Measurements from ENCODE around the gene PLA2G4E. TPM values are rescaled to one million over a fixed set of nuclear protein-coding genes. Genes with fewer than 3 reads are reported as not detected.

PLA2G4E gene
- total RNA-seq, 1 donor from 2014 or later, result not detected

DNA sequence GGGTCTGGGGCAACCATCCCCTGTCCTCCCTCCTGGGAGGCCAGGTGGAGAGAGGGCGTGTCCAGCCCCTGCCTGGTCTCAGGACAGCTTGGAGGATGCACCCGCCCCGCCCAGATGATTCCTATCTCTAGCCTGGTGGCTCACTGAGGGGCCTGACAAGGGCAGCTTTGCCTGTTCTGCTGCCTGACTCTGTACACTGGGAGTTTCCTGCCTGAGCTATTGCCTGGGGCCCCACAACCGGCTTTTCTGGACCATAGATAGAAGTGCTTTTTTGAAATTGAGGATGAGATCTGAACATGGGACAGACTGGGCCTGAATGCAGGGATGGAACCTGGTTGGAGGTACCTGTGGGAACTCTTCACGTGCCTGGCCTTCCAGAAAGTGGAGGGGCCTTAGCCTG is 751 bp upstream of the PLA2G4E start:
- no peak for DNase-seq (ENCODE audit: low read depth in 2 of 2)

DNA sequence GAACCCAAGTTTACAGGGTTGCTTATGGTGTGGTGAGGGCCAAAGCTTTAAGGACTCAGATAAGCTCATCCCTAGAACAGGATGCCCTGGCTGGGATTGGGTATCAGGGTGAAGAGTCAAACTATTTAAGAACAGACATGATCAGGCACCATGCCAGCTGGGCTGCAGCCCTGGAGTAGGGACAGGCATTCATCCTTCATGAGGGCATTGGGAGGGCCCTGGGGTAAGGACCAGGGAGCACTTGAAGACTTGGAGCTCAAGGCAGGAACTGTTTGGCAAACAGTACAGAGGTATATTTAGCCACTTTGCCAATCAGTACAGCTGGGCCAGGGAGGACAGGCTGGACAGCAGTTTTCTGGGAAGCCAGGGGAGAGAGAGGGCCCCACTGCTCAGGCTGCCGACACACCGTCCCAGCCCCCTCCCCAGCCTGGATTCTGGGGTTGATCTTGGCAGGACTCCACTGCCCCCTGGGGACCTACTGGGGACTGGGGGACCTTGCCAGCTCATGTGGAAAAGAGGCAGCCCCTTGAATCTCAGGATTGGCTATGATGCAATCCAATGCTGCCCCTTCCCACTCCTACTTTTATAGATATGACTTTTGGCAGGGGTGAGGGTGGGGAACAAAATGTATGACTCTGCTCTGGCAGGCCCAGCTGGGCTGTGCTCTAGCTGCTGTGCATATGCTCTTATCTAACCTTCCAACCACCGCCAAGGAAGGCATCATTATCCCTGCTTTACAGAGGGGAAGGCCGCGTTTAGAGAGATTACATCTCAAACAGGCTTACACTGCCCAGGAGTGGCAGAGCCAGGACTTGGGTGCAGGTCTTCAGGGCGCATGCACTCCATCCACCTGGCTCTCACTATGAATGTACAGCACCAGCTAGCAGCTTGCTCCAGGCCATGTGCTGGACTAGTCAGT is 2.3 kb downstream of the PLA2G4E start:
- DNase-seq (ENCODE audit: low read depth in 2 of 2), result no peak

DNA sequence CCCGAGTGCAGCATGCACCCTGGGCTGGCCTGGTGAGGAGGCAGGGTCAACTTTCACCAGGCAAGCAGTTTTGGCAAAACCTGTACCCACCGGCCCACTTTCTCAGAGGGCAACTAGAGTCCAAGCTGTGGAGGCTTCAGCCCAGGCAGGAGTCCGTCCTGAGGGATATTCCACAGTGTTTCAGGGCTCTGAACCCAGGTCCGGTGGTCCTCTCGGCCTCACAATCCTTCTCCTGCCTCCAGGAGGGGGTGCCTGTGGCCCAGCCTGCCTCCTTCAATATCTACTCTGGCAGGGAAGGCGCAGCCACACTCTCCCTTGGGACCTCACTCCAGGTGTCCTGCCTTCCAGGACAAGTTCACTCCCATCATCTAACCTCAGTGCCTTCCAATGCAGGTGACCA is 3.9 kb downstream of the PLA2G4E start:
- no peak for DNase-seq (ENCODE audit: low read depth in 2 of 2)

DNA sequence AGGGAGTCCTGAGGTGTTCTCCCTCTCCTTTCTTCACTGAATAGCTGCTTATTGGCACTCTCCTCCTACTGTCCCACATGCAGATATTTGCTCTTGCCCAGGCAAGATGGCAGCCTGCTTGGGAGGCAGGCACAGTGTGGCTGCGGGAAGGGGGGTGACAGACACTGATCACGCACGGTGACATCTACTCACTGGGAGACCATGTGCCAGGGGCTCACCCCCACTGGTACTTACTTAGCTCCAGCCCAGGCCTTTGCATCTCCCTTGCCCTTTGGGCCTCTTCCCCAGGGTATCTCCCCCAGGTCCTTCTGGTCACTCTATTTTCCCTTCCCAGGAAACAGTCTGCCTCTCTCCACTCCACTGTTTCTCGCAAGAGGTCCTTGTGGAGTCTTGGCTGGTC is 6.4 kb downstream of the PLA2G4E start:
- DNase-seq (ENCODE audit: low read depth in 2 of 2), result no peak

DNA sequence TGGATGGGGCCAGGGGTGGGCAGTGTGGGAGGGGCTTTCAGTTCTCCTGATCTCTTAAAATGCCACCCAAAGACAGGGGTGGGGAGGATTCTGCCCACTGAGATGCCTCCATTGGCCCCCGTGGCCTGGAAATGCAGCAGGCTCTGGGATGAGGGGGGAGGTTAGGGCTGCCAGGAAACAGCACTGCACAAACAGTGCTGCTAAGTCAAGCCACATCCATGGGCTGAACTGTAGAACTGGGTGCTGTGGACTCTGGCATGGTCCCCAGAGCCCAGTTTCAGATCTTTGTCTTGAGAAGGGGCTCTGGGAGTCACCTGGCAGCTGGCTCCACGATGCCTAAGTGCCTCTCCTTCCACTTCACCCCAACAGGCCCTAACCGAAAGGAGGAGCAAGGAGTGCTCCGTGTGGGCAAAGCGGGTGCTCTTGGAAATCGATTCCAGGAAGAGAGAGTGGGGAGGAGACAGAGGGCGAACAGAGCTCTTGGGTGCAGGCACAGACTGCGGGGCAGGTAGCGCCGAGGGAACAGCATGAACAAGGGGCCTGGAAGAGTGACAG is 7.8 kb downstream of the PLA2G4E start:
- no peak for DNase-seq (ENCODE audit: low read depth in 2 of 2)

DNA sequence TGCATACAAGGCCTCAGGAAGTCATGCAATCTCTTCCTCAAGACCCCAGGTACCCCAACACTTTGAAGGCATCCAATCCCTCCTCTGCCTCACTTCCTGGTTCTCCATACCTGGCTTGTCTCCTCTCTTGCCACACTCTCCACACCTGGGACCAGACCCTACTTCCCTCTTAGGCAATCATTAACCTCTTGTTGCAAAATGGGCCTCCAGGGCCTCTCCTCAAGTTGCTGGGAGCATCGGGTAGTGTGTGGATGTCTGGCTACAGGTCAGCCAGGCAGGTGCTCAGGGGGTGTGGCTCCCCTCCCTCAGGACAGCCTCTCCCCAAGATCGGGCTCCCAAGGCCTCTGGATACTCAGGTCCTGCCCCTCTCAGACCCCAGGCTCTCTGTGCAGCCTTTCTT is 8.6 kb downstream of the PLA2G4E start:
- DNase-seq (ENCODE audit: low read depth in 2 of 2), result no peak

DNA sequence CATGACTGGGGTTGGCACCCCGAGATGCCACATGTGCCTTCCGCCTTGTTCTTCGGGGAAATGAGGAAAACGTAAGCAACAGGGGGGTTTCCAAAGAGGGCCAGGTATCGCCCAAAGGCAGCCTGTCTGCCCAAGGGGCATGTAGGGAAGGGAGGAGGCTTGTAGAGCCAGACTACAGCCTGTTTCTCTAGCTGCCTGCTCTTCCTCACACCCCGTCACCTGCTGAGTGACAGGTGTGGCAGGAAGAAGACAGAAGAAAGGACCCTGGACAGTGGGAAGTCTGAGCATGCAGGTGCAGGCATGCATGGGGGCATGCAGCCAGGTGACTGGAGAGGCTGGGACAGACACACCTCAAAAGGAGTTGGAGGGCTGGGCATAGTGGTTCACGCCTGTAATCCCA is 9.8 kb downstream of the PLA2G4E start:
- no peak for DNase-seq (ENCODE audit: low read depth in 2 of 2)

DNA sequence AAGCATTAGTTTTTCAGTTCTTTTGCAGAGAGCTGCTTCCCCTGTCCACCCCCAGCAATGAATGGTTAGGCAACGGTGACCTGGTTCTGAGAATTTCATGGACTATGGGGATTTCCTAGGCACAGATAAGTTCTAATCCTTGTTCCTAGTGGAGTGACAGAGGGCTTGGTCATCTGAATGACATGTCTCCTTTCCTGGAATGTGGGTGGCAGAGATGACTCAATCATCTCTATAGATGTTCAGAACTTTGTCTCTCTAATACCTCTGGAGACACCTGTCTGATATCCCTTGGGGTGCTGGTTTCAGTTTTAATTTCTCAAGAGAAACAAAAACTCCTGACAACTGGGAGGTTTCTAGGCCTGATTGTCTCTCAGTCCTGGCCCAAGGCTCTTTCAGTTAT is 10.4 kb downstream of the PLA2G4E start:
- DNase-seq (ENCODE audit: low read depth in 2 of 2), result no peak

DNA sequence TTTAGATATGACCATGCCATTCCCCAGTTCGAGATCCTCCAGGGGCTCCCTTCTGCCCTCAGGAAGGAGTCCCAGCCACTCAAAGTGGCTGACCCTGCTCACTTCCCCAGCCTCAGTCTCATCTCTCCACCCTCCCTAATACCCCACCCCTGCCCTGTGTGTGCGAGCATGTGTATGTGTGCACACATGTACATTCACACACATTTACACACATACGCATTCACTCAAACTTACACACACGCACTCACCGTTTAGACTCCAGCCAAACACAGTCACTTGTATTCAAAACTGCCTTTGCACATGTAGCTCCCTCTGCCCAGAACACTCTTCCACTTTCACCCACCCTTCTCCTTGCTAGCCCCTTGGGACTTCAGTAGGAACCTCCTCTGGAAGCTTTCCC is 11.4 kb downstream of the PLA2G4E start:
- DNase-seq (ENCODE audit: low read depth in 2 of 2), result no peak

DNA sequence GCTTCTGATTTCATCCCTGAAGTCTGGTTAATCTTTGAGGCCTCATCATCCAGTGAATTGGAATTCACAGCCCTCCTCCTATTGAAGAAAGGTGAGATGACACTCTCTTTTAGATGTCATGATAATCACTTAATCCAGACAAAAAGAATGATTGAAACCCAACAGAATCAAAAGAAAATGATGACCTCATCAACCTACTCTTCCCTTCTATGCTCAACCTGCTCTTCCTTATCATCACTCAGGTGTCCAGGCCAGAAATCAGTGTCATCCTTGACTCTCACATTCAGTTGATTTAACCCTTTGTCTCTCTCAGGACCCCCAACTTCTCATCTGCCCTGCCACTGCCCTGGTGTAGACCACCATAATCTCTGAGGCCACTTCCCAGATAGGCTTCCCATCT is 11.8 kb downstream of the PLA2G4E start:
- DNase-seq (ENCODE audit: low read depth in 2 of 2), result no peak

DNA sequence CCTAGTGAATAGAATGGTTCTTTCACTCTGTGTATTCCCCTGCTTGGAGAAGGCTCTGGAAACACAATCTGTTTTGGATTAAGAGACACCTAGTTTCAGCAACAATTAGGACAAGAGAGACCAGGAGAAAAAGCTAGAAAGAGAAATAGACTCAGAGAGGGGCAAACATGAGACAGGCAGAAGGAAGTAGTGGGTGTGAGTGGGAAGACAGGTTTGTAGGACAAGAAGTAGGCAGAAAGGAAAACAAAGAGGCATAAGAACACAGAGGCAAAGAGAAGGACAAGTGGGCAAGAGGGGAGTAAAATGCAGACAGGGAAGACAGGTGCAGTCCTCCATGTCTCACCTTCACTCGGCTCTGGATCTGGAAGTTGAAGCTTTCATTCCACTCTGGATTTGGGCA is 13.5 kb downstream of the PLA2G4E start:
- DNase-seq (ENCODE audit: low read depth in 2 of 2), result no peak

DNA sequence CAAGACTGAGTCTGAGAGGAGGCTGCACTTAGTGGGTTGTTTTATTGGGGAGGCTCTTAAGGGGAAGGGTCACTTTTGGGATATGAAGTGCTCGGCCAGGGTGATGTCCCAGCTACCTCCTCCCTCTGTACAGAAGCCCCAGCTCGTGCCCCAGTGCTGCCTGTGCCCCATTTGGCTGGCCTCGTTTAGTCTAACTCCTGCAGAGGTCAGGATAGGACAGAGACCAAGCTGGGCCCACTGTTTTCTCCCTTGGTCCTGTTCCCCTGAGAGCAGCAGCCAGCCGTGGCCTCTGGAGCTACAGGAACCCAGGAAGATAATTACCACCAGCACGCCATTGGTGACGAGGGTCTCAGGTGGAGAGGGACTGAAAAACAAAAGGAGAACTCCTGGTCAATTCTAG is 18.5 kb downstream of the PLA2G4E start:
- no peak for DNase-seq (ENCODE audit: low read depth in 2 of 2)

DNA sequence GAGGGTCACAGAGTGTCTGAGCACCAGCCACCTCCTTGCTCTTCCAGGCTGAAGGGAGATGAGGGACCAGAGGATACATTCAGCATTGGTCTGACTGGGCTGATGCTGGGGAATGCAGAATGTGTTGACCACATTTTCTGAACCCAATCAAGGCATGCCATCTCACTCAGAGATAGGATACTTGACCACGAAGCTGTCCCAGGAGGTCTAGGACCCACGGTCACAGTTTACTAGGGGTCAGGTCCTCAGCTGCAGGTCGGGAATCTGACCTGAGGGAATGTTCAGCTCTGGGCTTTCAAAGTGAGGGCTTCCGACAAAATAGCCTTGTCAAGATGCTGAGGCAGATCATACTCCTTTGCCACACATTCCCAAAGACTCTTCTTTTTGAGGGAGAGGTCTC is 19.6 kb downstream of the PLA2G4E start:
- DNase-seq (ENCODE audit: low read depth in 2 of 2), result no peak

DNA sequence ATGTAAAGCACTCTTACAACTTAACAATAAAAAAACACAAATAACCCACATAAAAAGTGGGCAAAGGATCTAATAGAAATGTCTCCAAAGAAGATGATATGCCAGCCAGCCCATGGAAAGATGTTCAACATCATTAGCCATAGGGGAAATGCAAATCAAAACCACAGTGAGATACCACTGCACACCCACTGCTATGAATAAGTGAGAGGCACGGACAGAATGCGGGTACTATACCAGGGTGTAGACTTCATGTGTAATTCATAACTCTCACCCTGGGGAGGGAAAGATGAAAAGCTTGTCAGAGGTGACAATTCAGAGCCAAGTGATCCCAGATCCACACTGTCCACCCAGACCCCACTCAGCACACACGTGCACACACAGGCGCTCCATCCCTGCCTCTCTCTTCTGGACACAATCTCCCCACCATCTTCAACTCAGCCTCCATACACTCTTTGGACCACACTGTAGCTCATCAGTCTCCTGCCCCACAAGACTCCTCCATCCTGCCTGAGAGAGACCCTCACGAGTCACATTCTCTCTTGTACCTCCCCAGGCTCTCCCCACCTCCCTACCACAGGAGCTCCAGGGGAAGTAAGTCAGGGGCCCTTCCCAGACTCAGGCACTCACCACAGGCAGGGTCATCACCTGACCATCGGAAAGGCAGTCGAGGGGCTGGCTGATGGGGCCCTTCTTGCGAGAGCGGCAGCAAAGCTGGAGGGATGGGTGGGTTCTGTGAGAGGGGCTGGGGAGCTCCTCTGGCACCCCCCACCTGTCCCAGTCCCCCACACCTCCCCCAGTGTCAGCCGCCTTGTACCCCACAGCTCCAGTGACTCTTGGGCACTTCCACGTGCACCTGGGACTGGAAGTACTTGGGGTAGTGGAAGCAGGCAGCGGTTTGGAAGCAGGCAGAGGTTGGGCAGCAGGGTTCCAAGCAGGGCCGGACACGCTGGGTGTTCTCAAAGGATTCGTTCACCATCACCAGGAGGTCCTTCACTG is 21.3 kb downstream of the PLA2G4E start:
- DNase-seq (ENCODE audit: low read depth in 2 of 2), result no peak

DNA sequence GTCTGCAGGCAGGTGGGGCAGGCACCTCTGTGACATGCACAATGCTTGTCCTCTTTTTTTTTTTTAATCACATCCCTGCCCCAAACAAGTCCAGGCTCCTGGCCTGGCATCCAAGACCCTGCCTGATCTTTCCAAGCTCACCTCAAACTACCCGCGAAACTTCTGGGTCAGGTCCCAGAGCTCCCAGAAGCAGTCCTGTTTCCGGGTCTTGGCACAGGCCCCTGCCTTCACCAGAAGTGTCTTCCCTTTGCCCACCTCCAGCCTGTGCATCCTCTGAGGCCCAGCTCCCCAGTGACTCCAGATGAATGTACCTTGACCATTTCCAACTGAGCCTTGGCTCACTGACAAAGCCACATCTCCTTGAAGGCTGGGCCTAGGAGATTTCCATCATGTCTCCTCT is 23.0 kb downstream of the PLA2G4E start:
- DNase-seq (ENCODE audit: low read depth in 2 of 2), result no peak

DNA sequence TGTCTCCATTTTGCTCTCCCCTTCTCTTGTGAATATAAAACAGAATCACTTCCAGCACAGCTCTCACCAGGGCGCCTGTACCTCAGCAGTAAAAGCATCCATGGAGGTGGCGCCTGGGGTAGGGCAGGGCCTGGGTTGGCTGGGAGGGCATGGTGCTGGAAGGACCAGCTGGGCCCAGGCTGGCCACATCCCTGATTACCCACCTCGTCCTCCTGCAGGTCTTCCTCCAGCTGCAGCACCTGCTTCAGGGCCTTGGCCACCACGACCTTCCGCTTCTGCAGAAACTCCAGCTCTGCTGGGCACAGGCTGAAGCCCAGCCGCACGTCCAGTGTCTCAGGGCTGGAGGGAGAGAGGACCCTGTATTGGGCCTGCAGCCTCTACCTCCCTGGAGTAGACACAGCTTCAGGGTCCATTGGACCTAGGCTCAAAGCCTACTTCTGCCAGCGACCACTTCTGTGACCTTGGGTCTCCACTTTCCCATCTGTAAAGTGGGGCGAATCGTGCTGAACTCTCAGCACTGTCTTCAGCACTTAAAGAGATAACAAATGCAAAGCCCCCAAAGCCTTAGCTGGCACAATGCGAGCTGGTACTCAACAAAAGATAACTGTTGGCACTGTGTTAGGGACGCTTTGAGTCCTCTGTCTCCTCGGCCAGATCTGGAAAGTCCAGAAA is 23.8 kb downstream of the PLA2G4E start:
- DNase-seq (ENCODE audit: low read depth in 2 of 2), result no peak

DNA sequence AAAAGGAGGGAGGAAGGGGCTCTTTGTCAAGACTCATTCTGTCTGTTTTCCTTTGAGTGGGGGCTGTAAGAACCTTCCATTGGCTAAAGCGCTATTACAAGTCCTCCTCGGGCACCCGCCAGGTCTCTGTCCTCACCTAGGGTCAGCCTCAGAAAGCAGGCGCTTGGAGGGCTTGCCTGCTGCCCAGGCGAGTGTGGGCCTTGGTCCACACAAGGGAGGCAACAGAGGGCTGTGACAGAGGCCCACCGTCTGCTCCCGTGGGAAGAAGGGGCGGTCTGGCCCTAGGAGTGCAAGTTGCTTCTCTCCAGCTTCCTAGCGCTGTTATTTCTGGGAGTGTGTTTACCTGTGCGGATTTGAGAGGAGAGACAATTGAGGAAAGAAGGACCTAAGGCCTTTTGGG is 24.5 kb downstream of the PLA2G4E start:
- no peak for DNase-seq (ENCODE audit: low read depth in 2 of 2)

DNA sequence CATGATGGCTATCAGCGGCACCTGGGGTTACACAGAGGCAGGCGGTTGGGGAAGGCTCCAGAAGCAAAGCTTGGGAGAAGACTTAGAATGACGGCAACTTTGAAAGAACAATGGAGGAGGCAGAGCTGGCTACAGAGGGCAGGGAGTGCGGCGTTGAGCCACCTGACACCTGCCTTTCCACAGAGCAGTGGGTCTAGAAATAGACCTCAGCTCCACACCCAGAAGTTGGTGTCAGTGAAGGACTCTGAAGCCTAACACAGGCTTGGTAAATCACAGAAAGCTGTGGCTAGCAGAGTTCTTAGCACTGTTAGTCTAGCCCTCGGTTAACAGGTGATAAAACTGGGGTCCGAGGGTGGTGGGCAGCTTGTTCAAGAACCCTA is 25.4 kb downstream of the PLA2G4E start:
- DNase-seq (ENCODE audit: low read depth in 2 of 2), result no peak

DNA sequence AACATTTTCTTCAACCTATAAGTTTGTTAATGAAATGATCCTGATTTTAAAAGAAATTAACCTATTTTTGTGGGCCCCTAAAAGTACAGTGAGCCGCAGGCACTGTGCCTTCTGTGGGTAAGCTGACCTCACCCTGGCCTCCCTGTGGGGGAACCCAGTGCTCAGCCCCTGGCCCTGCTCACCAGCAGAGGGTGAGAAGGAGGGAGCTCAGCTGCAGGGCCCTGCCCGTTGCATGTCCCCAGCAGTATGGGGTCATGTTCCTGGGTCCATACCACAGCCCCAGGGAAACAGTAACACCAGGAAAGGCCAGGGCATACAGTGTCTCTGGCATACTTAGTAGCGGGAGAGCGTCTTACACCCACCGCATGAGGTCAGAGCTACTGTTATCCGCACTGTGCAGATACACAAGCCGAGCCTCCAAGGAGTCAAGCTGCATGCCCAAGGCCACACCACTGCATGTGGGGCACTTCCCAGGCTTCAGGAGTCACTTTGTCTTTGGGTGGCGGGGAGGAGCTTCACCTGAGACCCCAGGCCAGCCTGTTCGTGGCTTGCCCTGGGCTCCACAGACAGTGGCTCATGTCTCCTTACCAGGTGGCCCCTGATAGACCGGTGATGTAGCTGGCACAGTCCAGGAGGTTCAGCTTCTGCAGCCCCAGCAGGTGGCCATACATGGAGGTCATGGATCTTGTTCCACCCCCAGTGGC is 25.9 kb downstream of the PLA2G4E start:
- DNase-seq (ENCODE audit: low read depth in 2 of 2), result no peak

DNA sequence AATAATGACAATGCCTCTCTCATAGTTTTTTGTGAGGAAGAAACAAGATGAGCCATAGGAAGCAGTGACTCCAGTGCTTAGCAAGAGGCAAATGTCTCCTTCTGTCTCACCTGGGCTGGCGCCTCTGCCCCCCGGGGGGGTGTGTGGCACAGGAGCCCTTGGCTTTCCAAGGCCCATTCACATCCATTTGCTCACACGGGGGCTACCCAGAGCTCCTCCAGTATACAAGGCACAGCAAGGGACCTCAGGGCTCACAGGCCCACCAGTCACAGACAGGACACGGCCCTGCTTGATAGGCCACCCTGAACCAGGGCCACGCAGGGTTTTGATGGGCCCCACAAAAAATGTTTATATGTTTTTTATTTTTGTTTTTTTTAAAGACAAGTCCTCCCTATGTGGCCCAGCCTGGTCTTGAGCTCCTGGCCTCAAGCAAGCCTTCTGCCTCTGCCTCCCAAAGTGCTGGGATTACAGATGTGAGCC is 26.6 kb downstream of the PLA2G4E start:
- DNase-seq (ENCODE audit: low read depth in 2 of 2), result no peak

Measured in lung microvascular endothelial cell (primary cell).